Measurements from ENCODE around the gene TOGARAM2. TPM values are rescaled to one million over a fixed set of nuclear protein-coding genes. Genes with fewer than 3 reads are reported as not detected.

TOGARAM2 gene
- total RNA-seq, 1 experiment from 2014 or later: 0.61 TPM

DNA sequence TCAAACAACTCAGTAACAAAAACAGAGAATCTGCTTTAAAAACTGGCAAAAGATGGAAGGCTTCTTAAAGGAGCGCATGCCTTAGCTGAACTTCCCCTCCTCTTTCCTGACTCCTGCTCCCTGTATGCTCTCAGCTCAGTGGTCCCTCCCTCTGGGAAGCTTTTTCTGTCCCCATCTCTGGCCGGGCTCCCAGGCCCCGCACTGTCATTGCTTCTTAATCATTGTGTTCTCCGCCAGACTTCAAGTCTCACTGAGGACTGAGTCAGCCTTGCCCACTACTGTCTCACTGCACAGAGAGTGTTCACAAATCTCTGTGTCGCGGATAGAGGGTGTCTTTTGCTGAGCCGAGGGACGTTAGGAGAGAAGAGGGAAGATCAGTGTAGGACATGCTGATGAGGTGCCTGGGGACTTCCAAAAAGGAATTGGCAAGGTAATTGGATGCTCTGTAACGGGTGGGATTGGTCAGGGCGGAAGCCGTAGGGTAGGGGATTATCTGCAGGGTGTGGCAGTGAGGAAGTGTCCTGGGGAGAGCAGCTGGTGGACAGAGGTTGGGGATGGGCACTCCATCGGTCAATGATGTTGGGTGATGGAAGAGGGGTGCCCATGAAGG, 16.2 kb downstream of the TOGARAM2 start:
- H3K36me3 ChIP-seq (ENCODE audit: control insufficient read depth, insufficient read depth, low read length): no peaks in the 10 kb centered on the region
- DNase-seq: peak in 1 of 2 experiments; percentile 21
- H3K4me3 ChIP-seq (ENCODE audit: low read depth, low read length): no peak overlapping the region
- H3K27me3 ChIP-seq (replicated peaks; ENCODE audit: control insufficient read depth, insufficient read depth, low read length): no peaks in the 10 kb centered on the region
- peaks cover 9% of the 10 kb centered on the region; the same call in 1 of the 2 replicates for H3K4me1 ChIP-seq
- ChIA-PET CTCF (interaction anchor here (0.6 to 0.9 kb wide), 2 partner anchors 38 to 212 kb away, joined by 3 to 4 read pairs; no protein-coding TSS in a partner anchor), POLR2A (interaction anchor here (0.7 kb wide), 1 partner anchor 109 kb away, joined by 4 read pairs; no protein-coding TSS in a partner anchor)
- no peaks in the 10 kb centered on the region for H3K9me3 Mint-ChIP-seq (ENCODE audit: unreplicated experiment)
- no peaks in the 10 kb centered on the region for H3K9me3 ChIP-seq
- peaks cover 25% of the 10 kb centered on the region for H3K4me1 Mint-ChIP-seq (ENCODE audit: low read depth, unreplicated experiment)
- no peaks in the 10 kb centered on the region for H3K27me3 Mint-ChIP-seq (ENCODE audit: insufficient read depth, unreplicated experiment)
- H3K36me3 Mint-ChIP-seq (ENCODE audit: insufficient read depth, unreplicated experiment): no peaks in the 10 kb centered on the region
- peak overlapping the region; percentile 3 for H3K4me3 Mint-ChIP-seq (ENCODE audit: unreplicated experiment)
- H3K27ac Mint-ChIP-seq (ENCODE audit: unreplicated experiment): no peak overlapping the region
- intact Hi-C loops (cut with micrococcal nuclease; ENCODE audit: unreplicated experiment): loop anchor here (1.0 kb wide), 1 partner anchor 36 kb away; no protein-coding TSS in a partner anchor
- BruUV-seq (replicated peaks): no TSS peak
- TF ChIP-seq, protein P1, sequence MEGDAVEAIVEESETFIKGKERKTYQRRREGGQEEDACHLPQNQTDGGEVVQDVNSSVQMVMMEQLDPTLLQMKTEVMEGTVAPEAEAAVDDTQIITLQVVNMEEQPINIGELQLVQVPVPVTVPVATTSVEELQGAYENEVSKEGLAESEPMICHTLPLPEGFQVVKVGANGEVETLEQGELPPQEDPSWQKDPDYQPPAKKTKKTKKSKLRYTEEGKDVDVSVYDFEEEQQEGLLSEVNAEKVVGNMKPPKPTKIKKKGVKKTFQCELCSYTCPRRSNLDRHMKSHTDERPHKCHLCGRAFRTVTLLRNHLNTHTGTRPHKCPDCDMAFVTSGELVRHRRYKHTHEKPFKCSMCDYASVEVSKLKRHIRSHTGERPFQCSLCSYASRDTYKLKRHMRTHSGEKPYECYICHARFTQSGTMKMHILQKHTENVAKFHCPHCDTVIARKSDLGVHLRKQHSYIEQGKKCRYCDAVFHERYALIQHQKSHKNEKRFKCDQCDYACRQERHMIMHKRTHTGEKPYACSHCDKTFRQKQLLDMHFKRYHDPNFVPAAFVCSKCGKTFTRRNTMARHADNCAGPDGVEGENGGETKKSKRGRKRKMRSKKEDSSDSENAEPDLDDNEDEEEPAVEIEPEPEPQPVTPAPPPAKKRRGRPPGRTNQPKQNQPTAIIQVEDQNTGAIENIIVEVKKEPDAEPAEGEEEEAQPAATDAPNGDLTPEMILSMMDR (IDR thresholded peaks at IDR 0.05; ENCODE audit: insufficient read depth in 1 of 2, low read depth in 1 of 2, low read length in 1 of 2, severe bottlenecking in 1 of 2, unreplicated experiment in 1 of 2): no peak

- H3K36me3 Mint-ChIP-seq (ENCODE audit: insufficient read depth, unreplicated experiment): no peaks in the 10 kb centered on the region
- no peak for DNase-seq
- peaks cover 9% of the 10 kb centered on the region; the same call in 1 of the 2 replicates for H3K4me1 ChIP-seq
- intact Hi-C loops (cut with micrococcal nuclease; ENCODE audit: unreplicated experiment): loop anchor here (1.0 kb wide), 1 partner anchor 35 kb away; no protein-coding TSS in a partner anchor
- no peaks in the 10 kb centered on the region for H3K27me3 Mint-ChIP-seq (ENCODE audit: insufficient read depth, unreplicated experiment)
- H3K27ac Mint-ChIP-seq (ENCODE audit: unreplicated experiment): no peak overlapping the region
- H3K4me1 Mint-ChIP-seq (ENCODE audit: low read depth, unreplicated experiment): peaks cover 25% of the 10 kb centered on the region
- TF ChIP-seq, protein P1 (IDR thresholded peaks at IDR 0.05; ENCODE audit: insufficient read depth in 1 of 2, low read depth in 1 of 2, low read length in 1 of 2, severe bottlenecking in 1 of 2, unreplicated experiment in 1 of 2): no peak
- H3K4me3 Mint-ChIP-seq (ENCODE audit: unreplicated experiment): no peak overlapping the region
- CTCF ChIA-PET: no interaction called here
- no TSS peak for BruUV-seq (replicated peaks)
- no peaks in the 10 kb centered on the region for H3K36me3 ChIP-seq (ENCODE audit: control insufficient read depth, insufficient read depth, low read length)
- POLR2A ChIA-PET: no interaction called here
- H3K9me3 Mint-ChIP-seq (ENCODE audit: unreplicated experiment): no peaks in the 10 kb centered on the region
- no peaks in the 10 kb centered on the region for H3K9me3 ChIP-seq
- no peaks in the 10 kb centered on the region for H3K27me3 ChIP-seq (replicated peaks; ENCODE audit: control insufficient read depth, insufficient read depth, low read length)
- no peak overlapping the region for H3K4me3 ChIP-seq (ENCODE audit: low read depth, low read length)
Measured at GRCh38 chr2:28997847-28998735, 17.0 kb downstream of the TOGARAM2 start.

DNA sequence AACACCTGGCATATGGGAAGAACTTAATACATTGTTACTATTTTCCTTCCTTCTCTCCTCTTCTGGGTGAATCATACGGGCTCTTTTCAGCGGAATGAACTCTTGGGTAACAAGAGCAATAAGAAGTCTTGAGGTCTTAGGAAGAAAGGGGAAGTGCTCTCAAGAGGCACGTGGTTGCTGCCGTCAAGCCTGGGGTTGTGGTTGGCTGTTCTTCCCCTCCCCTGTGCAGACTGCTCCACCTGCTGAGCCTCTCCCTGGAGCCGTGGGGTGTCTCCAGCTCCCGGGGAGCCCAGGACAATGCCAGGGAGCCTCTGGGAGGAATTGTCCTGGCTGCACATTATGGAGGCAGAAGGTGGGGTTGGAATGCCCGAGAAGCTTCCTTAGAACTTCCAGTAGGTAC, 19.4 kb downstream of the TOGARAM2 start:
- Histone ChIP-seq H3K9me3 (no peaks in the 10 kb centered on the region), H3K4me1 (peaks cover 9% of the 10 kb centered on the region; the same call in 1 of the 2 replicates), H3K4me3 (ENCODE audit: low read depth, low read length) (no peak overlapping the region), H3K36me3 (ENCODE audit: control insufficient read depth, insufficient read depth, low read length) (no peaks in the 10 kb centered on the region), H3K27me3 (replicated peaks; ENCODE audit: control insufficient read depth, insufficient read depth, low read length) (no peaks in the 10 kb centered on the region)
- BruUV-seq (replicated peaks): no TSS peak
- H3K36me3 Mint-ChIP-seq (ENCODE audit: insufficient read depth, unreplicated experiment): no peaks in the 10 kb centered on the region
- H3K9me3 Mint-ChIP-seq (ENCODE audit: unreplicated experiment): no peaks in the 10 kb centered on the region
- no peaks in the 10 kb centered on the region for H3K27me3 Mint-ChIP-seq (ENCODE audit: insufficient read depth, unreplicated experiment)
- ChIA-PET CTCF (no interaction called here), POLR2A (no interaction called here)
- no peak for DNase-seq
- peaks cover 24% of the 10 kb centered on the region for H3K4me1 Mint-ChIP-seq (ENCODE audit: low read depth, unreplicated experiment)
- intact Hi-C loops (cut with micrococcal nuclease; ENCODE audit: unreplicated experiment): no loop called here
- no peak overlapping the region for H3K27ac Mint-ChIP-seq (ENCODE audit: unreplicated experiment)
- no peak overlapping the region for H3K4me3 Mint-ChIP-seq (ENCODE audit: unreplicated experiment)
- TF ChIP-seq, protein P1 (IDR thresholded peaks at IDR 0.05; ENCODE audit: insufficient read depth in 1 of 2, low read depth in 1 of 2, low read length in 1 of 2, severe bottlenecking in 1 of 2, unreplicated experiment in 1 of 2): no peak
